HFF-Myc (cell line): ENCODE data around the gene CNNM3.

ENCODE experiments used
- DNase-seq: peaks from one replicate; pipeline ENCODE4 v3.0.0-alpha.2; 2011; ENCODE audit warnings: low read depth; ENCODE audit errors: extremely low read depth
- H3K4me3 ChIP-seq: replicated peaks from 2 replicates; pipeline ENCODE4 v1.5.1; 2011; ENCODE audit warnings: low read depth, mild to moderate bottlenecking, control low read depth, low read length
- TF ChIP-seq, protein P1 (sequence below): IDR thresholded peaks from 2 replicates; pipeline ENCODE4 v1.5.1; 2012; ENCODE audit warnings: mild to moderate bottlenecking, low read depth, low read length, control low read depth; ENCODE audit errors: missing control alignments

CNNM3 gene

DNA sequence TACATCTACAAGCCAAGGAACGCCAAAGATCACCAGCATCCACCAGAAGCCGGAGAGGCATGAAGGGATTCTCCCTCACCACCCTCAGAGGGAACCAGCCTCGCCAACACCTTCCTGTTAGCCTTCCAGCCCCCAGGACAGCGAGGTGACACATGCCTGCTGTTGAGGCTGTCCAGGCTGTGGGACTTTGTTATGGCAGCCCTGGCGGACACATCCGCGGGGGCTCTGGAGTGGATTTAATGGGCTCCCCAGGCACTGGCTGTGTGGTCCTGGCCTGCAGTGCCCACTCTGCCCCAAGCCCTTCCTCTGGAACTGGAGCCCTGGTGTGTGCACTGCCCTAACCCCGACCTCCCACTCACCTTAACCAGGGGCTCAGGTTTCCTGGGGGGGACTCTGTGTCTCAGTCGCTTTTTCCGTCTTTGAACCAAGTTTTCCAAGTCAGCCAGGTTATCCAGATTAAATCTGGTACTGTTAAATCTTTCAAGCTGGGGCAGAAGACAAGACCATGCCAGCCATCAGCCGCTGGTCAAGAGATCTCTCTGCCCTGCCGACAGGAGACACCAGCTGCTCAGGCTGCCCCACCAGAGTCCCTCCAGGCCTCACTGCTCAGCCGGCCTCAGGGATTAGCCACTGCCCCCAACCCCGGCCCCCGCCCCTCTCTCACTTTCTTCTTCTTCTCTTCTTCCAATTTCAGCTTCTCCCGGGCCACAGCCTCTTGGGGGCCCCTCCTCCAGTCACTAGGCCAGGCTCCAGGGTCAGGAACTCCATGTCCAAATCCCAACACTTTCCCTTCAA is 25.8 kb downstream of the CNNM3 start:
- DNase-seq = no peak
- no peak overlapping the region for H3K4me3 ChIP-seq
- TF ChIP-seq, protein P1, sequence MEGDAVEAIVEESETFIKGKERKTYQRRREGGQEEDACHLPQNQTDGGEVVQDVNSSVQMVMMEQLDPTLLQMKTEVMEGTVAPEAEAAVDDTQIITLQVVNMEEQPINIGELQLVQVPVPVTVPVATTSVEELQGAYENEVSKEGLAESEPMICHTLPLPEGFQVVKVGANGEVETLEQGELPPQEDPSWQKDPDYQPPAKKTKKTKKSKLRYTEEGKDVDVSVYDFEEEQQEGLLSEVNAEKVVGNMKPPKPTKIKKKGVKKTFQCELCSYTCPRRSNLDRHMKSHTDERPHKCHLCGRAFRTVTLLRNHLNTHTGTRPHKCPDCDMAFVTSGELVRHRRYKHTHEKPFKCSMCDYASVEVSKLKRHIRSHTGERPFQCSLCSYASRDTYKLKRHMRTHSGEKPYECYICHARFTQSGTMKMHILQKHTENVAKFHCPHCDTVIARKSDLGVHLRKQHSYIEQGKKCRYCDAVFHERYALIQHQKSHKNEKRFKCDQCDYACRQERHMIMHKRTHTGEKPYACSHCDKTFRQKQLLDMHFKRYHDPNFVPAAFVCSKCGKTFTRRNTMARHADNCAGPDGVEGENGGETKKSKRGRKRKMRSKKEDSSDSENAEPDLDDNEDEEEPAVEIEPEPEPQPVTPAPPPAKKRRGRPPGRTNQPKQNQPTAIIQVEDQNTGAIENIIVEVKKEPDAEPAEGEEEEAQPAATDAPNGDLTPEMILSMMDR = no peak

GRCh38 chr2:96842600-96842999 is 26.5 kb downstream of the CNNM3 start:
- H3K4me3 ChIP-seq = no peak overlapping the region
- TF ChIP-seq, protein P1 = no peak
- no peak for DNase-seq

- no peak within 1 kb of the TSS for H3K4me3 ChIP-seq
- TF ChIP-seq, protein P1 = no peak
- DNase-seq = no peak
These were observed 27.6 kb downstream of the CNNM3 start, which contains the start of gene ANKRD23 for GRCh38 chr2:96843538-96844268. ANKRD23 (minus strand) TSS chr2:96844021; CDS start chr2:96843992, 29 bp downstream.

GRCh38 chr2:96844405-96844808 is 28.3 kb downstream of the CNNM3 start:
- H3K4me3 ChIP-seq = no peak overlapping the region
- TF ChIP-seq, protein P1 = no peak
- DNase-seq = no peak

GRCh38 chr2:96846825-96847224 is 30.8 kb downstream of the CNNM3 start:
- no peak for DNase-seq
- TF ChIP-seq, protein P1 = no peak
- H3K4me3 ChIP-seq = no peak overlapping the region

DNA sequence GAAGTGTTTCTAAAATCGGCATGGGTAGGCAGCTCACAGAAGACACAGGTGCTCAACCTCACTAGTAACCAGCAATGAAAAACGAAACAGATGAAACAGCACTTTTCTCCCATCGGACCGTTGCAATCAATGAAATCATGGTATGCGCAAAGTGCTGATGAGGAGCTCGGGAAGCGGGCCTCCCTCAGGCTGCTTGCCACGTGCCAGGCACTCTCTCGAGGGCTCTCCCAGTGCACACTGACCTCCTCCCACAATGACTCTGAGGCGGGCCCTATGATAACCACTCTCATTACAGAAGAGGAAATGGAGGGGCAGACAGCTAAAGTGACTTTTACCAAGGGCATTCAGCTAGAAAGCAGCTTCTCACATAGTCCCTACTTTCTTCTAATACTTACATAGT is 31.5 kb downstream of the CNNM3 start:
- no peak overlapping the region for H3K4me3 ChIP-seq
- TF ChIP-seq, protein P1 = no peak
- no peak for DNase-seq
